Fibroblast of mammary gland (primary cell): ENCODE results near the gene GPC6.

Experiments used
- DNase-seq: peaks from one replicate; pipeline ENCODE4 v3.0.0-alpha.2; 2010; ENCODE audit warnings: low read depth
- H3K4me3 ChIP-seq: 2 replicates; pipeline ENCODE4 v1.5.1; 2011; ENCODE audit warnings: low read depth, mild to moderate bottlenecking, low read length, moderate library complexity; ENCODE audit not compliant: control insufficient read depth
- TF ChIP-seq, protein P1 (sequence below): conservative IDR thresholded peaks from 2 replicates; pipeline ENCODE4 v1.5.1; 2011; ENCODE audit warnings: low read depth, low read length, inconsistent platforms; ENCODE audit not compliant: control insufficient read depth, insufficient read depth

The GPC6 gene

DNA sequence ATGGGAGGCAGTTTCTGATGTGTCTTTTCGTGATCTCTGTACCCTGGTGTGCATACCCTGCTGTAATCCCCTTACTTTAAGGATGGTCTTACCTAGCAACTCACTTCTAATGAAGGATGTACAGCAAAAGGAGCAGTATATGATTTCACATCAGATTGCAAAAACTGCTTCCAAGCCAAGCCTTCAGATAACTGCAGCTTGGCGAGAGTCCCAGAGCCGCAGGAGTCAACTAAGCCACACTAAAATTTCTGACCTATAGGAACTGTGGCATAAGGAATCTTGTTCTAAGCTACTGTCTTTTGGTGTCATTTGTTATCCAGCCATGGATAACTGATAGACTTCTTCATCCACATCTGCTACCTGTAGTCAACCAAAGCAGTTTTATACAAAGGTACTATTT lies 496.7 kb downstream of the GPC6 start:
- peak; percentile 61 for DNase-seq
- TF ChIP-seq, protein P1, sequence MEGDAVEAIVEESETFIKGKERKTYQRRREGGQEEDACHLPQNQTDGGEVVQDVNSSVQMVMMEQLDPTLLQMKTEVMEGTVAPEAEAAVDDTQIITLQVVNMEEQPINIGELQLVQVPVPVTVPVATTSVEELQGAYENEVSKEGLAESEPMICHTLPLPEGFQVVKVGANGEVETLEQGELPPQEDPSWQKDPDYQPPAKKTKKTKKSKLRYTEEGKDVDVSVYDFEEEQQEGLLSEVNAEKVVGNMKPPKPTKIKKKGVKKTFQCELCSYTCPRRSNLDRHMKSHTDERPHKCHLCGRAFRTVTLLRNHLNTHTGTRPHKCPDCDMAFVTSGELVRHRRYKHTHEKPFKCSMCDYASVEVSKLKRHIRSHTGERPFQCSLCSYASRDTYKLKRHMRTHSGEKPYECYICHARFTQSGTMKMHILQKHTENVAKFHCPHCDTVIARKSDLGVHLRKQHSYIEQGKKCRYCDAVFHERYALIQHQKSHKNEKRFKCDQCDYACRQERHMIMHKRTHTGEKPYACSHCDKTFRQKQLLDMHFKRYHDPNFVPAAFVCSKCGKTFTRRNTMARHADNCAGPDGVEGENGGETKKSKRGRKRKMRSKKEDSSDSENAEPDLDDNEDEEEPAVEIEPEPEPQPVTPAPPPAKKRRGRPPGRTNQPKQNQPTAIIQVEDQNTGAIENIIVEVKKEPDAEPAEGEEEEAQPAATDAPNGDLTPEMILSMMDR = no peak
- no peak overlapping the region for H3K4me3 ChIP-seq

DNA sequence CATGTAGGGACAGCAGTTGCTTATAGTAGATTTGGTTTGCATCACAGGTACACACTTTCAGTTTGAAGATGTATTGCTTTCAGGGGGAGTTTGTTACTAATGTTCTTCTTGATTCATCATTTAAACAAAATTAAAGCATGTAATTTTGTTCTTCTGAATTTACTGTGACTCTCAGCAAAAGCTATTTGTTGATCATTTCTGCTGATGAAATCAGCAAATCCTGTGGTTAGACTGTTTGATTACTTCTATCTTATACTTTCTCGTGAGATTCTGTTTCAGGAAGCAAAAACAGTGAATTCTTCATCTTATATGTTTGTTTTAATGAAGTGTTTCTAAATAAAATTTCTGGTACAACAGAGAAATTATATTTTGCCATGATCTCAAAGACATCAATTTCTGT lies 497.6 kb downstream of the GPC6 start:
- H3K4me3 ChIP-seq = no peak overlapping the region
- DNase-seq = no peak
- TF ChIP-seq, protein P1 = no peak

DNA sequence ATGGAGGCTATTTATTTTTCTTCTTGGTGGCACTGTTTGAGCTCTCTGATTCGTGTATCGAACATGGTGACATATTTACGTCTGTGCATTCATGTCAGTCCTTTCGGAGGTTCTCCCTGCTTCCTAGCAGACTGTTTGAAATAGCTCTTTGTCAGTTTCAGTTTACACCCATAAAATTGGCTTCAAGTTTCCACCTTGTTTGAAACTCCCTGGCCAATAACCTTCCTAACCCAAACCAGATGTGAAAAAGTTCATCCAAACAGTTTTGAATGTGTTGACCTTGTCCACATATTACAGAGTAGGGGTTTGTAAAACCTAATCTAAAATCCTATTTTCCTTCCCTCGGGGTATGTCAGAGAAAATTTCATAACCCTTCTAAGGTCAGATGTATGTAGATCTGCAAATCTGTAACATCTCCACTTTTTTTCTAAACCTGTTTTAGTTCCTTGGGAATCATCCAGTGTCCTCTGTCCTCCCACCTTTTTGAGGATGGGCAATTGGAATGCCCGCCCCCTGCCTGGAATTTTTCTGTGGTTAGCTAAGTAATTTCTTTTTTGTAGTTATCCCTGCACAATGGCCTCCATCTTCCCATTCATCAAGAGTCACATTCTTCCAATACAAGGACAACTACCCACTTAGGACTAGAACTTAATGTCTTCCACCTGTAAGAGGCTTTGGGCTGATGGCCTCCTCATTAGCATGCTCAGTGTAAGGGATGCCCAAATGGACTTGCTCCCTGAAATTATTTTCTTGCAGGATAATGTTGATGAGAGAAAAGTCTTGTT lies 499.8 kb downstream of the GPC6 start:
- no peak overlapping the region for H3K4me3 ChIP-seq
- TF ChIP-seq, protein P1 = no peak
- DNase-seq = peak; percentile 49

DNA sequence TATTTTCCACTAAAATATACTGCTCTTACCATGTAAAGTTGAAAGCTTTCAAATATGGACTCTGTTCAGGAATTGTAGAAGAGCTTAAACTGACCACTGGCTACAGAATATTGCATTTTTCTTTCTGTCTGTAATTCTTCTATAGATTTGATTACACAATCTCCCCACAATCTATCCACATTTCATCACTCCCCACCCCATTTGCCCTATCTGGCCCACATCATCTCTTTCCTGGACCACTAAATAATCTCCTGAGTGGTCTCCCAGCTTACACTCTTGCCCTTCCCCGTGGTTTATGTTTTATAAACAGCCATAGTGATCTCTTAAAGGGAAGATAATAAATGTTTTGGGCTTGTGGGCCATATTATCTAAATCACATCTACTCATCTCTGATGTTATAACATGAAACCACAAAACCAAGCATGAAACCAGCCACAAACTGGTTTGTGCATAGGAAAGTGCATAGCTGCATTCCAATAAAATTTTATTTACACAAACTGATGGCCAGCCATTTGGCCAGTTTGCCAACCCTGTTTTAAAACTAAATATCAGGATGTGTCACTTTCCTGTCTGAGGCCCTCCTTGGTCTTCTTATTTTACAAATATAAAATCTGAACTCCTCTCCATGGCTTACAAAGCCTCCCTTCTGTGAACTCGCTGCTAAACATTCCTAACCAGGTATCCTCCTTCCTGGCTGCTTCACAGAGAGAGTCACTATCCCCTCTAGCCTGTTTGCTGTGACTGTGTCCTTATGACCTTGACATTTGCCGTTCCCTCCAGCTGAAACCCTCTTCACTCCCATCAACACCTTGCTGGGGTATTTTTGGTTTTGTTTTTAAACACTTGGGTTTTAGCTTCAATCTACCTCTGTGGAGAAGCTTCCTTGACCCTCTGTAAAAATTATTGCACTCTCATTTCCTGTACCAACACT lies 500.9 kb downstream of the GPC6 start:
- peak; percentile 64 for DNase-seq
- H3K4me3 ChIP-seq = no peak overlapping the region
- TF ChIP-seq, protein P1 = no peak

DNA sequence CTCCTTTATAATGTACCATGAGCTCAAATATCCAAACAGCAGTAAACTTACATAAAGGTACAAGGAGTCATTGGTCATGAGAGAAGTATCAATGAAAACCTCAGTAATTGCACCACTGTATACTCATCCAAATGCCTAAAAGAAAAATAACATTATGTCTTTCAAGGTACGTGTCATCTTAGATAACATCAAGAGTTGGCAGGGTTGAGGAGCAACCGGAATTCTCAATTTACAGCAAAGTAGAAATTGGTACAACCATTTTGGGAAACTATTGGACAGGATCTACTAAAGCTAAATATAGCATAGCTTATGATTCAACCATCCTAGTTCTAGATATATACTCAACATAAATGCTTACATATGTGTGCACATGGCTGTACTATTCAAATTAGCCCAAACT lies 502.8 kb downstream of the GPC6 start:
- H3K4me3 ChIP-seq = no peak overlapping the region
- DNase-seq = no peak
- TF ChIP-seq, protein P1 = no peak

DNA sequence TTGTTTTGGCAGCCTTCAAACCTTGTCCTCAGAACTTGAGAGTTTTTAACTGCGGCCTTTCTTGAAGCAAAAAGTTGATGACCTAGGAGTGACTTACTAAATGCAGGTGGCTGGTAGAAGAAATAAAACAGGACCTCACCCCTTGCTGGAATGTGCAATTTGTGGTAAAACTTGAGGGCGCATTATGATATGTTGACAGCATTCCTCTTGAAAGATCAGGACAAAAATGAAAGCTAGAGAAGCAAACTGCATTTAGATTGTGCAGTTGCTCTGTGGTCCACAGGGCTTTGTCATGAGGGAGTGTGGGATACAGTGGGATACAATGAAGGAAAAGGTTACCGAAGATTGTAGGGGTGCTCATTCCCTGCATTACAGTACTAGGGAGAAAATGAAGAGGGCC lies 504.2 kb downstream of the GPC6 start:
- TF ChIP-seq, protein P1 = no peak
- DNase-seq = no peak
- no peak overlapping the region for H3K4me3 ChIP-seq
